Measurements from ENCODE around the gene RBM17.

GRCh38 chr10:6049031-6049400, 39.8 kb upstream of the RBM17 start:
- no peak for TF ChIP-seq CTCF (IDR thresholded peaks at IDR 0.05 in 2 of 3, conservative IDR thresholded peaks at IDR 0.05 in 1 of 3; ENCODE audit: borderline replicate concordance in 1 of 3, insufficient read depth in 1 of 3, low read depth in 2 of 3, low read length in 2 of 3)
- no peak for TF ChIP-seq ATF3 (IDR thresholded peaks at IDR 0.05)
- TF ChIP-seq POLR2A (IDR thresholded peaks at IDR 0.05; ENCODE audit: borderline replicate concordance, extremely low read depth, insufficient read depth, insufficient read length) = no peak
- no peak for TF ChIP-seq ZNF274 (IDR thresholded peaks at IDR 0.05; ENCODE audit: low read depth, low read length)
- TF ChIP-seq REST (IDR thresholded peaks at IDR 0.05; ENCODE audit: low read depth) = no peak
- TF ChIP-seq YY1 (IDR thresholded peaks at IDR 0.05; ENCODE audit: extremely low read depth, insufficient replicate concordance, low read depth, low read length) = no peak

Data from HCT116 (cell line).